GM18517 (cell line): ENCODE measurements around the gene NIP7.

ENCODE experiments used
- ATAC-seq: cut with Tn5 transposase; IDR thresholded peaks from one replicate; pipeline ENCODE4 v1.9.1; 2021; ENCODE audit warnings: mild to moderate bottlenecking, moderate library complexity; ENCODE audit not compliant: unreplicated experiment

NIP7 gene

DNA sequence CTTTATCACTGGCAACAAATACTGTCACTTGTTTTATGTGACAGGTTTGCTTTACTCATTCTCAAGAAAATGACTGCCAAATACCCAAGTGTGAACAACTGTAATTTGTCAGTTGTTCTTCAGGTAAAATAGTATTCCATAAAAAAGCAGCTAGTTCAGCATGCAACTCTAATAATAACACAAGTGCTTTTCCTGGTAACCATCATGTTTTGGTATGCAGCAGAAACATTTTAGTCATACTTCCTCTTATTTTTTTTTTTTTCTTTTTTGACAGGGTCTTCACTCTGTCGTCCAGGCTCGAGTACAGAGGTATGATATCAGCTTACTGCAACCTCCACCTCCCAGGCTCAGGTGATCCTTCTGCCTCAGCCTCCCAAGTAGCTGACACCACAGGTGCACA, 41.7 kb downstream of the NIP7 start:
- no peak for ATAC-seq

DNA sequence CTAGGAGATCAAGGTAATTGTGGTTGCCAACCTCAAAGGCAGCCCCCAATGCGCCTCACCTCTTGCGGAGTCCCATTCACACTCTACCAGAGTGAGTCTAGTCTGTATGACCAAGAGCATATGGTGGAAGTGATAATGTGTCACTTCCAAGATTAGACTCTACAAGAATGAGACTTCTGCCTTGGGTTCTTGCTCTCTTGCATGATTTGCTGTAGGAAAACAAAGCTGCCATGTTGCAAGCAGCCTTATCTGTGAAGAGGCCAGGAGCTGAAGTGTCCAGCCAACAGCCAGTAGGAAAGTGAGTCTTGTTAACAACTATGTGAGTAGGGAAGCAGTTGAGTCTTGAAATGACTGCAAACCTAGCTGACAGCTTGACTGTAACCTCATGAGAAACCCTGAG, 42.8 kb downstream of the NIP7 start:
- ATAC-seq = no peak

- ATAC-seq = no peak
Measured at GRCh38 chr16:69384974-69385373, 45.4 kb downstream of the NIP7 start.

- no peak for ATAC-seq
Measured at GRCh38 chr16:69386596-69386995, 47.0 kb downstream of the NIP7 start.
